ENCODE data around the gene BBOX1. TPM values are rescaled to one million over a fixed set of nuclear protein-coding genes. Genes with fewer than 3 reads are reported as not detected.

Gene BBOX1
- total RNA-seq, 6 donors from 2014 or later, result 0.51 to 0.79 TPM; not detected in 4

GRCh38 chr11:27004103-27004502, 36.5 kb upstream of the BBOX1 start:
- no peaks in the 10 kb centered on the region for H3K9me3 ChIP-seq
- WGBS, 2 donors, result 82 to 83% methylated on average over 2 of the region's 2 CpGs
- no peaks in the 10 kb centered on the region for H3K36me3 ChIP-seq
- H3K4me3 ChIP-seq, result no peak overlapping the region
- no peaks in the 10 kb centered on the region for H3K4me1 ChIP-seq
- H3K27ac ChIP-seq, result no peak overlapping the region
- no peak for DNase-seq
- TF ChIP-seq POLR2A (IDR thresholded peaks at IDR 0.05) (no peak), POLR2AphosphoS5 (IDR thresholded peaks at IDR 0.05) (no peak), EP300 (IDR thresholded peaks at IDR 0.05) (no peak), CTCF (IDR thresholded peaks at IDR 0.05) (no peak)
- ATAC-seq (ENCODE audit: low FRiP score in 2 of 2), result no peak
- H3K27me3 ChIP-seq, result no peaks in the 10 kb centered on the region

GRCh38 chr11:27008811-27009535, 31.6 kb upstream of the BBOX1 start:
- Histone ChIP-seq H3K4me1 (peaks cover 0 to 2% (median 0%) of the 10 kb centered on the region in 4 donors), H3K9me3 (no peaks in the 10 kb centered on the region), H3K27me3 (no peaks in the 10 kb centered on the region), H3K27ac (no peak overlapping the region), H3K4me3 (no peak overlapping the region), H3K36me3 (no peaks in the 10 kb centered on the region)
- ATAC-seq (ENCODE audit: low FRiP score in 2 of 2) (no peak), DNase-seq (no peak)
- TF ChIP-seq EP300 (IDR thresholded peaks at IDR 0.05), result no peak
- no peak for TF ChIP-seq POLR2AphosphoS5 (IDR thresholded peaks at IDR 0.05)

GRCh38 chr11:27011560-27012233, 28.9 kb upstream of the BBOX1 start:
- no peak overlapping the region for H3K4me3 ChIP-seq
- no peak for ATAC-seq (ENCODE audit: low FRiP score in 2 of 2)
- peaks cover 0 to 5% (median 0%) of the 10 kb centered on the region in 4 donors for H3K4me1 ChIP-seq
- no peaks in the 10 kb centered on the region for H3K36me3 ChIP-seq
- no peaks in the 10 kb centered on the region for H3K9me3 ChIP-seq
- no peak overlapping the region for H3K27ac ChIP-seq
- no peak for TF ChIP-seq POLR2AphosphoS5 (IDR thresholded peaks at IDR 0.05)
- no peak for TF ChIP-seq EP300 (IDR thresholded peaks at IDR 0.05)
- TF ChIP-seq POLR2A (IDR thresholded peaks at IDR 0.05), result no peak
- TF ChIP-seq CTCF (IDR thresholded peaks at IDR 0.05), result no peak
- WGBS, 2 donors, result 59 to 62% methylated on average over 4 of the region's 4 CpGs
- no peaks in the 10 kb centered on the region for H3K27me3 ChIP-seq
- DNase-seq, result no peak

- H3K27me3 ChIP-seq, result no peaks in the 10 kb centered on the region
- H3K27ac ChIP-seq, result no peak overlapping the region
- 23 to 33% methylated on average over 4 of the region's 4 CpGs for WGBS, 2 donors
- DNase-seq, result no peak
- no peak for TF ChIP-seq POLR2A (IDR thresholded peaks at IDR 0.05)
- no peak for TF ChIP-seq CTCF (IDR thresholded peaks at IDR 0.05)
- no peak for TF ChIP-seq POLR2AphosphoS5 (IDR thresholded peaks at IDR 0.05)
- TF ChIP-seq EP300 (IDR thresholded peaks at IDR 0.05), result no peak
- H3K4me3 ChIP-seq, result no peak overlapping the region
- H3K36me3 ChIP-seq, result no peaks in the 10 kb centered on the region
- H3K9me3 ChIP-seq, result no peaks in the 10 kb centered on the region
- peaks cover 0 to 5% (median 0%) of the 10 kb centered on the region in 4 donors for H3K4me1 ChIP-seq
- ATAC-seq (ENCODE audit: low FRiP score in 2 of 2), result peak in 1 of 2 donors; percentile 57
These were observed 28.2 kb upstream of the BBOX1 start for GRCh38 chr11:27012234-27012921.

GRCh38 chr11:27013781-27014361, 26.7 kb upstream of the BBOX1 start:
- 52 to 53% methylated on average over 4 of the region's 4 CpGs for WGBS, 2 donors
- TF ChIP-seq POLR2AphosphoS5 (IDR thresholded peaks at IDR 0.05), result no peak
- no peak for TF ChIP-seq EP300 (IDR thresholded peaks at IDR 0.05)
- no peak for TF ChIP-seq CTCF (IDR thresholded peaks at IDR 0.05)
- TF ChIP-seq POLR2A (IDR thresholded peaks at IDR 0.05), result no peak
- Histone ChIP-seq H3K9me3 (no peaks in the 10 kb centered on the region), H3K4me1 (peaks cover 0 to 5% (median 0%) of the 10 kb centered on the region in 4 donors), H3K27ac (no peak overlapping the region), H3K36me3 (no peaks in the 10 kb centered on the region), H3K27me3 (no peaks in the 10 kb centered on the region), H3K4me3 (no peak overlapping the region)
- ATAC-seq (ENCODE audit: low FRiP score in 2 of 2) (no peak), DNase-seq (no peak)

All from upper lobe of left lung (tissue), 6 donors.